Mesenchymal stem cell (in vitro differentiated cells and primary cell): Measurements from ENCODE around the gene PAX7. TPM values are rescaled to one million over a fixed set of nuclear protein-coding genes. Genes with fewer than 3 reads are reported as not detected.

Experiments used
- DNase-seq: peaks from one replicate; pipeline ENCODE4 v3.0.0-alpha.2; 2013
- H2AFZ ChIP-seq: one replicate; pipeline ENCODE4 v1.6.1; 2013; ENCODE audit warnings: low read depth, mild to moderate bottlenecking, control low read depth, inconsistent platforms, low read length, moderate library complexity
- H2AK5ac ChIP-seq: 2 replicates; pipeline ENCODE4 v1.6.1; 2013; ENCODE audit warnings: low read length, moderate library complexity, mild to moderate bottlenecking, inconsistent platforms; ENCODE audit not compliant: severe bottlenecking
- H2BK120ac ChIP-seq: one replicate; pipeline ENCODE4 v1.6.1; 2013; ENCODE audit warnings: low read depth, mild to moderate bottlenecking, inconsistent platforms, low read length, moderate library complexity
- H2BK12ac ChIP-seq, 2 experiments: one replicate each; pipeline ENCODE4 v1.6.1; 2013; ENCODE audit warnings: inconsistent platforms in 2 of 2, low read length in 2 of 2, mild to moderate bottlenecking in 2 of 2, moderate library complexity in 2 of 2, control low read depth in 1 of 2
- H2BK15ac ChIP-seq: one replicate; pipeline ENCODE4 v1.6.1; 2013; ENCODE audit warnings: mild to moderate bottlenecking, low read depth, inconsistent platforms; ENCODE audit not compliant: poor library complexity, severe bottlenecking
- H2BK5ac ChIP-seq: 2 replicates; pipeline ENCODE4 v1.6.1; 2013; ENCODE audit warnings: low read depth, mild to moderate bottlenecking, low read length, control low read depth, inconsistent platforms; ENCODE audit not compliant: poor library complexity, severe bottlenecking
- H3K14ac ChIP-seq, 2 experiments: one replicate each; pipeline ENCODE4 v1.6.1; 2013; ENCODE audit warnings: inconsistent platforms in 2 of 2, low read length in 2 of 2, control low read depth in 1 of 2, mild to moderate bottlenecking in 1 of 2, moderate library complexity in 1 of 2
- H3K18ac ChIP-seq, 2 experiments: one replicate each; pipeline ENCODE4 v1.6.1; 2013; ENCODE audit warnings: inconsistent platforms in 2 of 2, low read length in 2 of 2, control low read depth in 1 of 2, low read depth in 1 of 2, mild to moderate bottlenecking in 1 of 2
- H3K23ac ChIP-seq, 2 experiments: one replicate each; pipeline ENCODE4 v1.6.1; 2013; ENCODE audit warnings: inconsistent platforms in 2 of 2, low read length in 2 of 2, mild to moderate bottlenecking in 2 of 2, moderate library complexity in 2 of 2, control low read depth in 1 of 2
- H3K27ac ChIP-seq: 2 replicates; pipeline ENCODE4 v1.5.1; 2013; ENCODE audit warnings: mild to moderate bottlenecking, moderate library complexity, low read length, control low read depth, inconsistent platforms; ENCODE audit not compliant: poor library complexity, severe bottlenecking
- H3K27me3 ChIP-seq, 2 experiments: 2 replicates each; pipeline versions ENCODE4 v1.6.1 to v1.7.0; 2013; ENCODE audit warnings: low read length in 2 of 2, mild to moderate bottlenecking in 2 of 2, moderate library complexity in 2 of 2, control low read depth in 1 of 2, inconsistent platforms in 1 of 2; ENCODE audit not compliant: control insufficient read depth in 1 of 2, insufficient read depth in 1 of 2
- H3K36me3 ChIP-seq, 2 experiments: 2 replicates each; pipeline versions ENCODE4 v1.6.1 to v1.7.0; 2013; ENCODE audit warnings: low read length in 2 of 2, control low read depth in 1 of 2, inconsistent platforms in 1 of 2, low read depth in 1 of 2, mild to moderate bottlenecking in 1 of 2; ENCODE audit not compliant: insufficient read depth in 2 of 2, control insufficient read depth in 1 of 2
- H3K4ac ChIP-seq, 2 experiments: one replicate each; pipeline ENCODE4 v1.6.1; 2013; ENCODE audit warnings: inconsistent platforms in 2 of 2, low read length in 2 of 2, mild to moderate bottlenecking in 2 of 2, moderate library complexity in 2 of 2, control low read depth in 1 of 2, low read depth in 1 of 2
- H3K4me1 ChIP-seq: 2 replicates; pipeline ENCODE4 v1.6.1; 2013; ENCODE audit warnings: low read depth, low read length, control low read depth; ENCODE audit not compliant: control insufficient read depth, insufficient read depth
- H3K4me2 ChIP-seq: 2 replicates; pipeline ENCODE4 v1.6.1; 2013; ENCODE audit warnings: low read length, mild to moderate bottlenecking, inconsistent platforms; ENCODE audit not compliant: poor library complexity, severe bottlenecking
- H3K4me3 ChIP-seq, 2 experiments: 2 replicates each; pipeline versions ENCODE4 v1.5.1 to v1.7.0; 2013; ENCODE audit warnings: low read length in 2 of 2, mild to moderate bottlenecking in 2 of 2, control low read depth in 1 of 2, low read depth in 1 of 2; ENCODE audit not compliant: insufficient read depth in 1 of 2
- H3K79me1 ChIP-seq: replicated peaks from 2 replicates; pipeline ENCODE4 v1.6.1; 2013; ENCODE audit warnings: mild to moderate bottlenecking, control low read depth, low read length, inconsistent platforms; ENCODE audit not compliant: poor library complexity, severe bottlenecking
- H3K9ac ChIP-seq: 2 replicates; pipeline ENCODE4 v1.7.0; 2013; ENCODE audit warnings: mild to moderate bottlenecking, low read length, moderate library complexity
- H3K9me3 ChIP-seq: 2 replicates; pipeline ENCODE4 v1.7.0; 2013; ENCODE audit warnings: mild to moderate bottlenecking, low read length; ENCODE audit not compliant: control insufficient read depth
- H4K8ac ChIP-seq: one replicate; pipeline ENCODE4 v1.6.1; 2013; ENCODE audit warnings: inconsistent platforms, mild to moderate bottlenecking, low read length, moderate library complexity
- H4K91ac ChIP-seq: one replicate; pipeline ENCODE4 v1.6.1; 2013; ENCODE audit warnings: mild to moderate bottlenecking, low read length, inconsistent platforms
- WGBS: methylation state at CpG from one replicate; pipeline ENCODE4 v1.1.7; 2013; ENCODE audit warnings: mixed read lengths; 5-methylcytosine and 5-hydroxymethylcytosine counted together
- polyA plus RNA-seq, 2 experiments: library from polyadenylated mRNA; stranded (reverse); fragments of 200-250 nt; gene quantifications; one replicate each; pipeline ENCODE4 v1.2.3, GENCODE V29; 2013

PAX7 gene
- not detected for polyA plus RNA-seq (2013, experiment 1 of 2)
- polyA plus RNA-seq (2013, experiment 2 of 2) = not detected

DNA sequence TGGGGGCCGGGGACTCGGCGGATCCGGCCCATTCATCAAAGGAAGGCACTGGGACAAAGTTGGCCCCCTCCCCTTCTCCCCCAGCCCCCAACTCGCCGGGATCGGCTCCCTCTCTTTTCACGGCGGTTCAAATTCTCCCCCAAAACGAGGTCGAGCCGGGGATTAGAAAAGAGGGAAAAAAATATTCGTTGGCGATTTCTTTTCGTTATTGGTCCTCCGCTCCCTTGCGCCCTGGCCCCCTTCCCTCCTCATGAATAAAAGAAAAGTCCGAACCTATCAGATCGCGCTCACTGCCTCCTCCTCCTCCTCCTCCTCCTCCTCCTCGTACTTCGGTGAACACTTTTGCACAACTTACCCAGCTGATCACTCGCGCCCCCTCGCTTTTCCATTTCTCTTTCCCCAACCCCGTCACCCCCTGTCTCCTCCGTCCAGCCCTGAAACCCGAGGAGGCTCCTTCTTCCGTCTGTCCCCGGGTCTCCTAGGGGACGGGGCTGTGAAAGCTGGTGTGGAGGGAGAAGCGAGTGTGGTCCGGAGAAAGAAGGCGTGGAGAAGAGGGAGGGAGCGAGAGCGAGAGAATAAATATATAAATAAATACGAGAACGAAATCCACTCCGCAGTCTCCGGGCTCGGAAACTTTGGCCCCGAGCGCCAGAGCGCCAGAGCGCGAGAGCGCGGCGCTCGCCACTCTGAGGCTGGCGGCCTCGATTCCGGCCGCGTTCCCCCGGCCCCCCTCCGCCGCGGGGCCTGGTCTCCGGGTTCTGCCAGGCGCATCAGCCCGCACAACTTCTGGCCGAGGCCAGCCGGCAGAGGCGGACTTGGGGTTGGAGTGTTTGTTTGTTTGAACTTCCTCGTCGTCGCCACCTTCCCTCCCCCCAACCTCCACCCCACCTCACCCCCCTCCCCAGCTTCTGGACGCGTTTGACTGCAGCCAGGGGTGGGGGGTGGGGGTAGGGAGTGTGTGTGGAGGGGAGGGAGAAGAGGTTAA is at the start of gene PAX7:
TSS of gene PAX7 (plus strand) at position 336 of the 985 bp plus-strand sequence. CDS start 758 bp downstream, outside the sequence.
- no peaks in the 10 kb centered on the region for H3K9me3 ChIP-seq
- no peaks in the 10 kb centered on the region for H3K36me3 ChIP-seq
- no peaks in the 10 kb centered on the region for H3K79me1 ChIP-seq
- no peak within 1 kb of the TSS for H3K23ac ChIP-seq
- H2BK5ac ChIP-seq = no peak within 1 kb of the TSS
- H3K27ac ChIP-seq = no peak within 1 kb of the TSS
- H3K4me2 ChIP-seq = peak within 1 kb of the TSS; percentile 7
- H2BK120ac ChIP-seq = no peak within 1 kb of the TSS
- no peak within 1 kb of the TSS for H3K14ac ChIP-seq
- H3K4ac ChIP-seq = no peak within 1 kb of the TSS
- DNase-seq = no peak
- H3K9ac ChIP-seq = no peak within 1 kb of the TSS
- H4K91ac ChIP-seq = no peak within 1 kb of the TSS
- no peak within 1 kb of the TSS for H3K18ac ChIP-seq
- H4K8ac ChIP-seq = no peak within 1 kb of the TSS
- H2BK15ac ChIP-seq = no peak within 1 kb of the TSS
- no peak within 1 kb of the TSS for H2BK12ac ChIP-seq
- under 1% methylated on average over 30 of the region's 70 CpGs for WGBS
- no peak within 1 kb of the TSS for H2AFZ ChIP-seq
- peaks cover 7% of the 10 kb centered on the region for H3K4me1 ChIP-seq
- H2AK5ac ChIP-seq = no peak within 1 kb of the TSS
- H3K27me3 ChIP-seq = peaks cover 90 to 97% of the 10 kb centered on the region in 2 experiments
- H3K4me3 ChIP-seq = no peak within 1 kb of the TSS

DNA sequence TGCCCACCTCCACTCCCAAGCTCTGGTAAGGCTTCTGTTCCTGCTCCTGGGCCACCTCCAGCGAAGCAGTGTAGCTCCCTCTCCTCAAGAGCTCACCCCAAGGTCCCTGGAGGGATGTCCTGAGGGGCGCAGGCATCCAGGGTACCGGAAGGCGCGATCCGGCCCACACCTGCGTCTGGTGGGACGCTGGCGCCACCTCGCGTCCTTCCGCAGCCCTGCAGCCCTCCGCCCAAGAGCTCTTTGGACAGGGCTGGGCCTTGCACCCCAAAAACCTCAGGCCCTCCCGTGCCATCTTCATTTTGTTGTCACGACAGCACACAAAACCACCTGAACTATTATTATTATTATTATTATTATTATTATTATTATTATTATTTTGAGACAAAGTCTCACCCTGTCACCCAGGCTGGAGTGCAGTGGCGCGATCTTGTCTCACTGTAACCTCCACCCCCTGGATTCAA is 49.2 kb upstream of the PAX7 start:
- Histone ChIP-seq H3K27ac (no peak overlapping the region), H2AK5ac (no peak overlapping the region), H3K4me1 (peaks cover 12% of the 10 kb centered on the region), H3K14ac (no peak overlapping the region), H3K36me3 (no peaks in the 10 kb centered on the region), H3K4me2 (no peak overlapping the region), H4K91ac (no peak overlapping the region), H3K79me1 (no peaks in the 10 kb centered on the region), H4K8ac (no peak overlapping the region), H2AFZ (no peak overlapping the region), H3K9ac (no peak overlapping the region), H3K27me3 (peaks cover 14 to 49% of the 10 kb centered on the region in 2 experiments), H2BK5ac (no peak overlapping the region), H3K9me3 (no peaks in the 10 kb centered on the region), H2BK12ac (no peak overlapping the region), H3K4me3 (no peak overlapping the region), H3K18ac (no peak overlapping the region), H2BK15ac (no peak overlapping the region), H3K4ac (no peak overlapping the region), H3K23ac (no peak overlapping the region), H2BK120ac (no peak overlapping the region)
- DNase-seq = no peak
- 20% methylated on average over 15 of the region's 17 CpGs for WGBS

DNA sequence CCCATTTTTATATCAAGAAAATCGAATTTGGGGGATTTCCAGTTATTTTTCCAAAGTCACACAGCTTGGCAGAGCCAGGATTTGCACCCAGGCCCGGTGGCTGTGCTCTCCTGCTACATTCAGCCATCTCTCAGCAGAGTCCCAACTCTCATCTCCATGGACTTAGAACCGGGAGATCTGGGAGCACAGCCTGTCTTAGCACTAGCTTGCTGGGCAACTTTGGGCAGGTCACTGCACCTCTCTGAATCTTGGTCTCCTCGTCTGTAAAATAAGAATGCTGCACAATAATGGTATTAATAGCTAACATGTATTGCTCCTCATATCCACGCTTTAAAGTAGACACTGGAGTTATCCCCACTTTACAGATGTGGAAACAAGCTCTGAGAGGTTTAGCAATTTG is 47.8 kb upstream of the PAX7 start:
- H2BK120ac ChIP-seq = no peak overlapping the region
- WGBS = 64% methylated on average over 4 of the region's 5 CpGs
- H2BK5ac ChIP-seq = no peak overlapping the region
- no peak overlapping the region for H3K18ac ChIP-seq
- no peaks in the 10 kb centered on the region for H3K9me3 ChIP-seq
- no peak overlapping the region for H3K27ac ChIP-seq
- H2BK15ac ChIP-seq = no peak overlapping the region
- H3K36me3 ChIP-seq = no peaks in the 10 kb centered on the region
- peaks cover 12% of the 10 kb centered on the region for H3K4me1 ChIP-seq
- no peak overlapping the region for H3K4ac ChIP-seq
- H3K14ac ChIP-seq = no peak overlapping the region
- no peak overlapping the region for H3K4me3 ChIP-seq
- no peak overlapping the region for H2AK5ac ChIP-seq
- no peak overlapping the region for H3K9ac ChIP-seq
- no peaks in the 10 kb centered on the region for H3K79me1 ChIP-seq
- no peak overlapping the region for H2BK12ac ChIP-seq
- no peak overlapping the region for H2AFZ ChIP-seq
- H3K23ac ChIP-seq = no peak overlapping the region
- H3K4me2 ChIP-seq = no peak overlapping the region
- DNase-seq = no peak
- no peak overlapping the region for H4K8ac ChIP-seq
- H4K91ac ChIP-seq = no peak overlapping the region
- H3K27me3 ChIP-seq = peaks cover 16 to 58% of the 10 kb centered on the region in 2 experiments

- Histone ChIP-seq H3K9me3 (no peaks in the 10 kb centered on the region), H4K8ac (no peak overlapping the region), H3K18ac (no peak overlapping the region), H3K79me1 (no peaks in the 10 kb centered on the region), H3K4me3 (no peak overlapping the region), H3K27me3 (peaks cover 19 to 63% of the 10 kb centered on the region in 2 experiments), H2BK120ac (no peak overlapping the region), H2BK12ac (no peak overlapping the region), H3K14ac (no peak overlapping the region), H3K9ac (no peak overlapping the region), H2AK5ac (no peak overlapping the region), H4K91ac (no peak overlapping the region), H3K27ac (no peak overlapping the region), H2BK15ac (no peak overlapping the region), H3K4me1 (peaks cover 12% of the 10 kb centered on the region), H3K23ac (no peak overlapping the region), H2AFZ (no peak overlapping the region), H3K36me3 (no peaks in the 10 kb centered on the region), H3K4me2 (no peak overlapping the region), H2BK5ac (no peak overlapping the region), H3K4ac (no peak overlapping the region)
- DNase-seq = no peak
- WGBS = 72% methylated on average over 7 of the region's 7 CpGs
Measured at GRCh38 chr1:18583326-18583941, 47.2 kb upstream of the PAX7 start.
